NCI-H187 (cell line): Measurements from ENCODE around the gene YWHAG.
"Not testable (repeated sequence)": the region's sequence is repeated elsewhere in the genome, so short reads cannot be mapped to it uniquely, and the experiment has no call there.

Experiments
- DNase-seq, 2 experiments: peaks; one replicate each; lab custom pipeline; 2025; lab: John Stamatoyannopoulos, UW

The YWHAG gene

DNA sequence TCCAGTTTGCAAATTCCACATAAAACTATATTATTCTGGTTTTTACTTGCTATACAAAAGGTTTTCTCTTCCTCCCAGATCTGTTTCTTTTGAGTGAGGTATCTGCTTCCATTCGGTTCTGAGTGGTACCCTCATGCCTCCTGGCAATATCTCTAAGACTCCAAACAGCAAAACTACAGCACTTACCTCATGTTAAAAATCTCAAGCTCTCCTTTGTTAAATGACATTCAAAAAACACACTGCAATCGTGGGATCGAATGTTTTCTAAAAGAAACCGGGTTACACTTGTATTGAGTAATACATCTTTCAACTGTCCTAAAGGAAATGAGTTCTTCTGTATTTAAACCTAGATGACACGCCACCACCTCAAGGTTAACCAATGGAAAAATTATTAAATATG lies 11.1 kb downstream of the YWHAG start:
- DNase-seq: no peak

DNA sequence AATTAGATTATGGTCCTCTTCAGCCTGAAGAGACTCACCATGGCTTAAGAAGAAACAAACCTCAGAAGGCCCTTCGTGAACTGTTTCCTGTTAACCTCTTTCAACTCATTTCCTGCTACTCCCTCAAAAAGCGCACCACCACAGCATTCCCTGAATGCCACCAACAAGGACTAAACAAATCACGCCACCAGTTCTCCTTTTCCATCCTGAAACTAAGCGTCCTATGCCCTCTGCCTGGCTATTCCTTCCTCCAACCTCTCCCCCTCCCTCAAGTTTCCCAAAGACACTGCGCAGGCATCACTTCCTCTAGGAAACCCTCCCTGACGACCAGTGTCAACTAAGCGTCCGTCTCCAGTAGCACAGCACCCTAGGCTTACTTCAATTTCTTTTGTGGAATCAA lies 12.0 kb downstream of the YWHAG start:
- DNase-seq: no peak

DNA sequence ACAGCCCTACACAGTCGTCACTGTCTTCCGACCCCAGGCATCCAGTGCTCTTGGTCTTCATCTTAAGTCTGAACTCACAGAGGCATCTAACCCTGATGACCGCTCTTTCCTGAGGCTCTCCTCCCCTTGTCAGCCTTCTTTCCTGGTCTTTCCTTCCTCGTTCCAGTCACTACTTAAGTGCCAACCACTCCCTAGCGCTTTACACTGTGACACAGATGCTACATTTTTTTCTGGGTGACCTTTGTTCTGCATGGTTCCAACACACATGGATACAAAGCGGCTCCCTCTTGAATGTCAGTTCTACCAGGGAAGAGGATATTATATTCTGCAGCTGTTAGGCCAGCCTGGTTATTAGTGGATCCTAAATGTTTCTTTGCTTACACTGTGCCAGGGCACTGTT lies 12.7 kb downstream of the YWHAG start:
- DNase-seq: no peak

DNA sequence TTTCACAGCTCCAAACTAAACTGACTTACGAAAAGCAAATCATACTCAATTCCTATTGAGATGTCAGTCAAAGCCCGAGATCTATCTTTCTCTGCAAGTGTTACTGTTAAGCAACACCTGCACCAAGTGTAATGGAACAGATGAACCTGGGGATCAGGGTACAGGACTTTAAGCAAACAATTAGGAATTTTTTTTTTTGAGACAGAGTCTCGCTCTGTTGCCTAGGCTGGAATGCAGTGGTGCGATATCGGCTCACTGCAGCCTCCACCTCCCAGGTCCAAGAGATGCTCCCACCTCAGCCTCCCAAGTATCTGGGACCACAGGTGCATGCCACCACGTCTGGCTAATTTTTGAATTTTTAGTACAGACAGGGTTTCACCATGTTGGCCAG lies 14.9 kb downstream of the YWHAG start:
- no peak for DNase-seq

DNA sequence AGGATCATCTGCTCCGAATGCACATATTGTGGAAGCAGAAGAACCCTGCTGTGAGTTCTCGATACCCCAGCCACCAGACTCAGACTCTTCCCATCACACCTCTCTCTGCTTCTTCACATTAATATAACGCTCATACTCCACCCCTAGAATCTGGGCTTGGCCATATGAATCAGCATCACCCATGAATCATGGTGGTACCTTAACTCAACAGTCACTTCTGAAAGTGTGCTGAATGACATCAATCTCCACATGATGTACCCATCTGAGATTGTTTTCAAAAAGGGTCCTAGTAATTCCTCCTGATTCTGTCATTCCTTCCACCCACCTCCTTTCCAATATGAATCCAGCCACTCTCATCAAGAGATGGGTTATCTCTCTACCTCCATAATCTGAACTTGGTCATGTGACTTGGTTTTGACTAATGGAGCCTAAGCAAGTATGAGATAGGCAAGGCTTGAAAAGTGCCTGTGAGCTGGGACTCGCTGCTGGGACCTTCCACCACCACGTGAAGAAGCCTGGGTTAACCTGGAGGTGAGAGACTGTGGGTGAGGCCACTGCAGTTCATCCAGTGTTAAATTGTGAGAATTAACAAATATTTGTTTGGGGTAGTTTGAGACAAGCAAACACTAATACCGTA lies 15.4 kb downstream of the YWHAG start:
- DNase-seq: no peak

DNA sequence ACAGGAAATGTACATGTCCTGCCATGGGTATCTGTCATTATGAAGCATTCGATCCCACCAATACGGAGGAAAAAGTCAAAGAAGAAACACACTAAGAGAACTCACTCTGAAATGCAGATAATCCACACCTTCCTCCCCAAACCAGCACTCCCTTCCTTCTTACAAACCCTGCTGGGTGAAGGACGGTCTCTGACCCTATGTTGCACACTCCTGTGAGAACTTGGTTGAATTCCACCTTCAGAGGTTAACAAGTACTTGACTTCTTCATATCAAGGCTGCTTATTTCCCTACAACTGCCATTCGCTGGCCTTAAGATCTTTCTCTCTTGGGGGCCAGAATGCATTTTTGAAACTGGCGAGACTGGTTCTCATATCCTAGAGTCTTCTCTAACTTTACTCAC lies 16.6 kb downstream of the YWHAG start:
- no peak for DNase-seq

DNA sequence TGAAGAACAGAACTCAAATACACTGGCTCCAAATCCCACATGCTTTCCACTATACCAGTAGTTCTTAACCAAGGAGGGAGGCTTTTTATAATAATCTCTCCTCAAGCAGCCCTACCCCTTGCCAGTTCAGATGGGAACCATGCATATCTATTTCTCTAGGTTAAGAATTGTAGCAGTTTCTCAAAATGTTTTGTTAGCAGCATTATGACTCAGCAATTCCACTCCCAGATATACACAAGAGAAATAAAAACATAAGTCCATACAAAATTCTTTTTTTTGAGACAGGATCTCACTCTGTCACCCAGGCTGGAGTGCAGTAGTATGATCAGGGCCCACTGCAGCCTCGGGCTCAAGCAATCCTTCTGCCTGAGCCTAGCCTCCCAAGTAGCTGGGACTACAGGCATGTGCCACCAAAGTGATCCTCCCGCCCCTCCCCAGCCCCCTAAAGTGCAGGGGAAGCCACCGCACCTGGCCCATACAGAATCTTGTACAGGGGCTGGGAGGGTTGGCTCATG lies 18.1 kb downstream of the YWHAG start:
- no peak for DNase-seq

DNA sequence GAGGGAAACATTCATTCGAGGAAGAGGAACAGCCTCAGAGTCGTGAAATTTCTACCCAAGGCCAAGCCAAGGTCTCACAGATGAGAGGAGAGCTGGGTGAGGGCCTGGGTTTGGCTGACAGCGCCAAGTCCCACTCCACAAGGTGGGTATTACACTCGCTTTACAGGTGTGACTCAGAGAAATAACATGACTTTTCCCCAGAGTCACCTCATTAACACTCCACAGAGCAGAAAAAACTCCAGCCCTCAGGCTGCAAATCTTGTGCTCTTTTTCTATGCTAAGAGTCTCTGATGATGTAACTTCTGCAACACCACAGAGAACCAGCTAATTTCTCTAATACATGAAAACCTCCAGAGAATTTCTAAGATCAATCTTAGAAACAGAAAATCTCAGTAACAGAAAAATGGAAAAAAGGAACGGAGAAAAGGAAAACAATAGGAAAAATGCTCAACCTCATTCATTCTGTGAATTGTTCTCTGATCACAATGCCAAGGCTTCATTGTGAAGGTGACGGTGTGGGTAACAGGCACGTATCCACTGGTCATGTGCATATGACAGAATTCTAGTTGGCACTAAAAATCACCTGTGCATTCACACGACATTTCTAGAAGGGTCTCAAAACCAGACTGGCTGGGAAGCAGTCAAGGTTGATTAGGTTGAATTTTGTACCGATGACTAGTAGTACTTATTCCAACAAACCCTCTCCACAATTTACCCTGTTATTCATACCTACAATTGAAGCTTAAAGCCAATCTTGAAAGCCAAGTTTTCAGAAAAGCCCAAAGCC lies 20.3 kb downstream of the YWHAG start:
- DNase-seq: no peak

DNA sequence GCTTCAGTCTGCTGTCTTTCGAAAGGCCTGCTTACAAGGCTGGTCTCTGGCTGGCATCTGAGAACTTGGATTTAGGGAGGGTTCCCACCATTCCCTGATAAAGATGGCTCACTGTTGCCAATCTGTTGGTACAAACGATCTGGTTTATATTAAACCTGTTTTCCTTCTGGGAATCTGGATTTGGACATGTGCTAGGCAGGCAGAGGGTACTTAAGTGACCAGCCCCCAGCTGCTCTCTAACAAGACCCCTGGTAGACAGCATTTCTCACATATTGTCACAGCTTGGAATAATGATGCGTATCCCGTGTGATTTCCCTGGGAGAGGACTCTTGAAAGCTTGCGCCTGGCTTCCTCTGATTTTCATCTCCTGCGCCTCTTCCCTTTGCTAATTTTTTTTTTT lies 21.6 kb downstream of the YWHAG start:
- no peak for DNase-seq

DNA sequence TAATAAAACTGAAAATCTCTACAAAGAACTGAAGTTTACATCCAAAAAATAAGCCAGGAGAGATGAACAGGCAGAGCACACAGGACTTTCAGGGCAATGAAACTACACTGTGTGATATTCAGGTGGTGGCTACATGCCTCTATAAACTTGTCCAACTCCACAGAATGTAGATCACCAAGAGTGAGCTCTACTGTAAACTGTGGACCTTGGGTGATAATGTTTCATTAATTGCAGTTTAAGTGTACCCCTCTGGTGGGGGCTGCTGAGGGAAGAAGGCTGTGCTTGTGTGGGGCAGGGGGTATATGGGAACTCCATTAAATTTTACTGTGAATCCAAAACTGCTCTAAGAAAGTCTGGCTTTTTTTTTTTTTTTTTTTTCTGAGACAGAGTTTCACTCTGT lies 22.7 kb downstream of the YWHAG start:
- DNase-seq: no peak

DNA sequence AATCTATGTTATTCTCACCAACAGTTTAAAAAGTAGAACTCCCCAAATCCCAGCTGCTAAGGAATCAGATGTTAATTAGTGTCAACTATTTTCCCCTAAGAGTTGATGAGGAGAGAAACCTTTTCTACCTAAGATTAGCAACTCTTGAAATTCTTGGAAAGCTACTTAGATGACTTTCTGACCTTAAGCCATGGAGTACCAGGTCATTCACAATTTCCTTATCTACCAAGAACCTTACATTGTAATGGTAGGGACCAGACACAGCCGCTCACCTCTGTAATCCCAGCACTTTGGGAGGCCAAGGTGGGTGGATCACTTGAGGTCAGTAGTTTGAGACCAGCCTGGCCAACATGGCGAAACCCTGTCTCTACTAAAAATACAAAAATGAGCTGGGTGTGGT lies 23.4 kb downstream of the YWHAG start:
- DNase-seq: not testable (repeated sequence)

DNA sequence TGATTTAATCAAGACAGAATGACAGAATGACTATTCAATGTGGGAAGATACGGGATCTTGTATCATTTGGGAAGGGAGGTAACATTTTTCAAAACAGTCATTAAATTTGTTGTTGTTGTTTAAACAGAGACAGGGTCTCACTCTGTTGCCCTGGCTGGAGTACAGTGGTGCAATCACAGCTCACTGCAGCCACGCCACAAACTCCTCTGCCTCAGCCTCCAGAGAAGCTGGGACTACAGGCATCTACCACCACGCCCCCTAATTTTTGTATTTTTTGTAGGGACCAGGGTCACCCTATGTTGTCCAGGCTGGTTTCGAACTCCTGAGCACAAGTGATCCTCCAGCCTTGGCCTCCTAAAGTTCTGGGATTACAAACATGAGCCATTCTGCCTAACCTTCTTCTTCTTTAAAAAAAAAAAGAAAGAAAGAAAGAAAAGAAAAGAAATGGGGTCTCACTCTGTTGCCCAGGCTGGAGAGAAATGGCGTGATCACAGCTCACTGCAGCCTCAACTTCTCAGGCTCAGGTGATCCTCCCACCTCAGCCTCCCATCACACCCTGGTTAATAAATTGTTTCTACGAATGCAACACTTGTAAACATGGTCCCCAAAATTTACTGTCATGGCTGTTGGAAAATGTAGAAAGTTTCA lies 24.3 kb downstream of the YWHAG start:
- no peak for DNase-seq

DNA sequence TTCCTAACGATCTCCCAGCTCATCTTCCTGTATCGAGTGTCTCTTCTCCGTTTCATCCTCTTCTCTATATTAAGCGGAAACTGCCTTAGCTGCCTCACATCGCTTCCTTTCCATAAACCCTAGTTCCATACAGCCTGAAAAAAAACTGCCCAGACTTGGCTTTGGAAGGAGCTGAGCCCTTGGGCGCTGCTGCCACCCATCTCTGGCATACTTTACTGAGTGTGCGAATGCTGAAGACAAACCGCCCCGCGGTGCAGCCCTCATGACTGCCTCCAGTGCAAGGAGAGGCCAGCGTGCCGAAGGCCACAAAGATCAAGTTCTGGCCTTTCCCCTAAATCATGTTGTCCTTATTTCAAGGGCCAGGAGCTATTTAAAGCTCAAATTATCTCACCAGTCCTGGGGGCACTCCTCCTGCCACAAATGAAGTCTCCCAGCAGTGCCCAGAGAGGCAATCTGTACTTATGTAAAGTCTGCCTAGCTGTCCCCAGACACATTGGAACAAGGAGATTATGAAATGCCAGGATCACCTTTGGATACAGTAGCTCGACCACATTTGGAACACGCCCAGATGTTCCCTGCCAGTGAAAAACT lies 25.2 kb downstream of the YWHAG start:
- no peak for DNase-seq

DNA sequence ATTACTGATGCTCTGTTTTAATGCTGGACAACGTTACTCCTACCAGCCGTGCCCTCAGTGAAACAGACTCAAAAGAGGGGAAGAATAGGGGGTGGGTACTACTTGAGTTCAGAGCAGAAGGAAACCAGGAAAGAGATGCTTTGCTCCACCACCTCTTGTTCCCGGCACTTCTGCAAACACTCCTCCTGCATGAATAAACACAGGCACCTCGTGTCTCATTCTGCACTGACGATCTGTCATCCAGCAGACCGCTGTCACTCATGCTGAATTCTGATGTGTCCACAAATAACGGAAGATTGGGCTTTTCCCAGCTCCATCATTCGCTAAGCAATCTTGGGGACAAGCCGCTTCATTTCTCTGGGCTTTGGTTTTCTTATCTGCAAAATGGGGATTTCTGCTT lies 26.7 kb downstream of the YWHAG start:
- no peak for DNase-seq

DNA sequence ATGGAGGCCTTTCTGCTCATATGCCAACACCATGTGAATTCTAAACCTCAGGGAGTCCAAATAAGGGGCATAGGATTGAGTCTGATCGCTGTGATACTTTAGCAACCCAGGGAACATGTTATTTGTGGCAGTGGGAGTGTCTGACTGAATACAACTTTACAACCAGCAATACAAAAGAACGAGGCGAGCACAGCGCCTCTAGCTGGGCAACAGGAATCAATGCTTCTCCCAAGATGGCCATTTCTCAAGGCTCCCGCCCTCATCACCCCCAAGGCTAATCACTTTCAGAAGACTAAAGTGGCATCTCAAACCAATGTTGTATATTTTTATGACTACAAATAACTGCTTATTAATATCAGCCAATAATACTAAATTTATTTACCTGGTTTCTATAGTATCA lies 28.1 kb downstream of the YWHAG start:
- no peak for DNase-seq

DNA sequence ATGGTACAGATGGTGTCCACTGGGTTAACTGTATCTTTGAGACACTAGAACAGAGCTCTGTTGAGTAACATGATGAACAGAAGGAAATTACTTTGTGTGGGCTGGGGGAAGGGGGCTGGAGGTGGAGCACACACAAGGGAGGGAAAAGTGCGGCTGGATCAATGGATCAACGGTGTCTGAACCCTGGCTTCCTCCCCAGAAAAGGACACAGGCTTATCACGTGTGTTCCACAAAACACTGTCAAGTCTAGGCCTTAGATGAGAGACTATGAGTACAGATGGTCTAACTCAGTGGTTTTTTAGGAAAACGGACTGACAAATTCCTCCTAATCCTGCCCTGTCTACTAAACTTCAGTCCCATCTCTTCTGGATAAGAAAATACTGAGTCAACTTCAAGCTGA lies 28.5 kb downstream of the YWHAG start:
- no peak for DNase-seq

DNA sequence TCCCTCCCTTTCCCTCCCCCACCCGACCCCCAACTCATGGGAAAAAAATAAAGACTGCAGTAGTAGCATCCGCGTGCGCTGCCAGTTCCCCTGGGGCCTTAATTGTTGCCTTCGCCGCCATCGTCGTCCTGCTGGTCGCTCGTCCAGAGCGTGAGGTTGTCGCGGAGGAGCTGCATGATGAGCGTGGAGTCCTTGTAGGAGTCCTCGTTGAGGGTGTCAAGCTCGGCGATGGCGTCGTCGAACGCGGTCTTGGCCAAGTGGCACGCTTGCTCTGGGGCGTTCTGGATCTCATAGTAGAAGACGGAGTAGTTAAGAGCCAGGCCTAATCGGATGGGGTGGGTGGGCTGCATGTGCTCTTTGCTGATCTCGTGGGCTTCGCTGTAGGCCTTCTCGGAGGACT lies 29.3 kb downstream of the YWHAG start:
- no peak for DNase-seq

DNA sequence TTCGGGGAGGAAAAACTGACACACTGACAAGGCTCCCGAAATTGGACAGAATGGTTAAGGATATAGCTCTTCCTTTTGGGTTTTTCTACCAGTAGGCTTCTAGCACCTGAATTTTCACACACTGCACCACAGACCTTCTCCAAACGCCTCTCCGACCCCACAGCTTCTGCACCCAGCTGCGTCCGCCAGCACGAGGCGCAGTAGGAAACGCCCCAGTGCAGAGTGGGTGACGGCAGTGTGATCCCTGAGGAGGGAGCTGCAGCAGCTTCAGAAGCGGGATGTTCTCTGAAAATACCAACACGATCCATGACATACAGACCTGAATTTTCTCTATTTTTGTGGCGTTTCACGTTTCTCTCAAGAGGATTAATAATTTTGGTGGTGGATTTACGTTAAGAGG lies 30.4 kb downstream of the YWHAG start:
- no peak for DNase-seq

DNA sequence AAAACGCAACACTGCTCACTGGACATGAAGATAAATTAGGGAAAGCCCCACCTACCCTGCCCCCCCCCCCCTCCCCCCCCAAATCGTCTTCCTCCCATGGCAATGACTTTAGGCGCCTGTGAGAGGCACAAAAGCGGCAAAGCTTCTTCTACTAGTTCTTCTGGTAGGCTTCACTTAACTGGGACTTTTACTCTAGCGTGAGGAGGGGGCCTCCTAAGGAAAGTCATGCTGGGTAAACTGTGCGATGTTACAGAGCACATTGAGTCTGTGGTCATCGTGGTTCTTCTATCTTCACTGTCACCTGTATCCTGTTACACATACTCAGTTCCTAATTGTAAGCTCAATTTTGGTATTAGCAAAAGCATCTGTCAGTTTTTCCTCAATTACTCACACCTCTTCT lies 31.2 kb downstream of the YWHAG start:
- DNase-seq: no peak

DNA sequence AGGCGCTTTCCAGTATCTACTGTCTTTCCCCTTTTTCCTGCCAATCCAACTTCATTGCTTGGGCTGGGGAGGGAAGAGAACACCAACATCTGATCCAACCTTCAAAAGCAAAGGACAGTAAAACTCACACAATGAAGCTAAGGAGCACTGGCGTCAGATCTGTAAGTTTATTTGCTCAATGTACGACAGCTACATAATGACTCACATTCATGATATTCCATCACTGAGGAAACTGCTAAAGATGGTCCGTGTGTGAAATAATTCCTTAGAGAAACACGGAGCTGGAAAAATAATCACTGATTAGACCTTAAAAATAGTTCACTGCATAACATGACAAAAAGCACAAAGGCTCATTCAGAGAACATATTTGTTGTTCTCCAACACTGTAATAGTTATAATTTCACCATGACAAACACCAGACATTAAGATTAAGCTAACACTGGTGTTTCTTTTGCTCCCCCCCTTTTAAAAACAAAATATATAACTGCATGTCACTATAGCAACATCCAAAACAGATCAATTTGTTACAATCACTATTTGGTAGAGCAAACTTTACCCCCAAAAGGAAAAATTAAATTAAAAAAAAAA lies 32.1 kb downstream of the YWHAG start:
- DNase-seq: no peak

DNA sequence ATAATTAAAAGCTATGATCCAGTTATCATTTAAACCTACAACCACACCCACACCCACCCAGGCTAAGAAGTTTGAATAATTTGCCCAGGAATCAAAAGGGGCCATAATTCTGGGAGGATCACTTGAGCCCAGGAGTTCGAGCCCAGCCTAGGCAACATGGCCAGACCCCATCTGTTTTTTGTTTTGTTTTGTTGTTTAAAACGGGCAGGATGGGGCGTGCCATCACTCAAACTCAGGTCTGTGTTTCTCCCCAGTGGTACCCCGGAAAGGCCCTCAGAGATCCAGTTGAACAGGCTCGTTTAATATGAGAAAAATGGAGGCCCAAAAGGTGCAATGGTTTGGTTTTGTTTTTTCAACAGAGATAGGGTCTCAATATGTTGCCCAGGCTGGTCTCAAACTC lies 33.0 kb downstream of the YWHAG start:
- no peak for DNase-seq

DNA sequence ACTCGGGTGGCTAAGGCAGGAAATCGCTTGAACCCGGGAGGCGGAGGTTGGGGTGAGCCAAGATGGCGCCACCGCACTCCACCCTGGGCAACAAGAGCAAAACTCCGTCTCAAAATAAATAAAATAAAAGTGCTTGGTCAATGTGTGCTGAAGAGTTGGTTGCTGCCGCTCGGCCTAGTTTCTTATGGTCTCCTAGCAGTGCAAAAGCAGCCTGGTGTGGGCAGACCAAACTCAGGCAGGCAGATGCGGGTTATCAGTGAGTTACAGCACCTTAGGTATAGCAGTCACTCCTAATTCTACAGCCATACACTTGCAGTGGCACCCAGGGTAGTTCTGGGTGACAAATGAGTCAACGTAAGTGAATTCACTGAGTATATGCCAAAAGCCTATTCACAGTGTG lies 33.7 kb downstream of the YWHAG start:
- DNase-seq: no peak
